Sigmoid colon (tissue), 4 donors: ENCODE measurements around the gene SULF2.

Source experiments
- CTCF ChIP-seq, 4 experiments: fragments of 450-650 bp in 3 of 4; fragments of 200-600 bp in 1 of 4; IDR thresholded peaks; one replicate each; pipeline ENCODE4 v1.5.1; 2016 to 2019; ENCODE audit warnings: antibody characterized with exemption in 4 of 4, mild to moderate bottlenecking in 3 of 4, moderate library complexity in 2 of 4
- POLR2A ChIP-seq, 2 donors: fragments of 450-650 bp; IDR thresholded peaks; one replicate each; pipeline ENCODE4 v1.6.1; 2016; ENCODE audit warnings: antibody characterized with exemption in 2 of 2, mild to moderate bottlenecking in 2 of 2, moderate library complexity in 2 of 2
- POLR2AphosphoS5 ChIP-seq, 4 donors: sonication (generic); formaldehyde crosslinking; IDR thresholded peaks; one replicate each; pipeline ENCODE4 v1.6.1; 2017; ENCODE audit warnings: antibody characterized with exemption in 4 of 4

- TF ChIP-seq CTCF (IDR thresholded peaks at IDR 0.05): no peak
- no peak for TF ChIP-seq POLR2A (IDR thresholded peaks at IDR 0.05)
- TF ChIP-seq POLR2AphosphoS5 (IDR thresholded peaks at IDR 0.05): no peak
Measured at GRCh38 chr20:47788741-47789080, 3.4 kb upstream of the SULF2 start.
